Right renal pelvis (tissue), 4 donors: Measurements from ENCODE around the gene SCRG1. TPM values are rescaled to one million over a fixed set of nuclear protein-coding genes. Genes with fewer than 3 reads are reported as not detected.

ENCODE experiments used
- DNase-seq, 4 donors: peaks; one replicate each; pipeline ENCODE4 v3.0.0-alpha.2; 2013; ENCODE audit warnings: low read depth in 4 of 4, low spot score in 3 of 4, missing footprints in 1 of 4
- polyA plus RNA-seq, 4 donors: library from polyadenylated mRNA; unstranded; fragments of 120-200 nt; gene quantifications; one replicate each; pipeline ENCODE4 v1.2.1, GENCODE V29; 2013; ENCODE audit not compliant: insufficient read length in 4 of 4

The SCRG1 gene
- polyA plus RNA-seq, 4 donors: 0.31 to 0.54 (median 0.39) TPM

DNA sequence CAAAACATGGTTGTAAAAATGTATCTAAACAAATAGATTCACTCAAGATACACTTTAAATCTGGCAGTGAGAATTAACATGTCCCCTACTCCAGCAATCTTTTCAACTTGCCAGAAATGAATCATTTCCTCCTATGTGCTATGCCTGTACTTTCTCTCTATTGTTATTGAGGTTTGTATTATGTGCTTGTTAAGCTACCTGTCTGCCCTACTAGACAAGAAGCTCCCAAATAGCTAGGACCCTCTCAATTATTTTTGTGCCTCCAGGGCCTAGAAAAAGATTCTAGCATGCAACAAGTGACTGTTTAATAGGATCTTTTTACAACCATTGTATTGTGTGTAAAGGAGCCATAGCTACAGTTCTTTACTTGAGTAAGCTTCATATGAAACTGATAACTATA is 31.6 kb downstream of the SCRG1 start:
- no peak for DNase-seq

DNA sequence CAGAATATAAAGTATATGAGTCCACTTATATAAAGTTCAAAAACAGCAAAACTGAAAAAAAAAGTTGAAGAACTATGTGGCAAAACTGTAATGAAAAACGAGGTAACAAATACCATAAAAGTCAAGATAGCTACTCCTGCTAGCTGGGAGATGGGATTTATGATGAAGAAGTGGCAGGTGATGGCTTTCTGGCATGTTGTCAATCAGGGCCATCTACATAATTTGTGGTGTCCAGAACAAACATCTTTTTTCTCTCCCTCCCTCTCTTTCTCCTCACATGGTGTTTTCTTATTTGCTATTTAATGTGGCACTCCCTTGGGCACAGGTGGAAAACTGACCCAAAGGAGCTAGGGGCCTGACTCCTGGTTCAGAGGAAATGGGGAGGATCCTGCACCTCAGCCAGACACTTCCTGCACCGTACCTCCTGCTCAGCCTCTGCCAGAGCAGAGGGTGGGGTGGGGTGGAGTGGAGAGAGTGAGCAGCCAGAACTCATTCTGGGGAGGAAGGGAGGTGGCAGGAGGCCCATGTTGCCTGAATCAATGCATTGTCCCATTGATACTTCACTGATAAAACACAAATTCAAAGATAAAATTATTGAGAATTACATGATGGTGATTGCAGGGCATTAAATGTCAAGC is 33.4 kb downstream of the SCRG1 start:
- no peak for DNase-seq

DNA sequence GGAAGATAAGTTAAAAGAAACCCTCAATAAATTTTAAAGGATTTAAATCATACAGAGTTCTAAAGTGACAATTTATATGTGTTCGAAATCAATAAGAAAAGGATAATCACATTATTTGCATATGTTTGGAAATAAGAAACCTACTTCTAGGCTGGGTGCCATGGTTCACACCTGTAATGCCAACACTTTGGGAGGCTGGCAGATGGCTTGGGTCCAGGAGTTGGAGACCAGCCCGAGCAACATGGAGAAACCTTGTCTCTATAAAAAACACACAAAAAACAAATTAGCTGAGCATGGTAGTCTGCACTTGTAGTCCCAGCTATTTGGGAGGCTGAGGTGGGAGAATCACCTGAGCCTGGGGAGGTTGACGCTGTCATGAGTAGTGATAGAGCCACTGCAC is 36.2 kb downstream of the SCRG1 start:
- DNase-seq: no peak

DNA sequence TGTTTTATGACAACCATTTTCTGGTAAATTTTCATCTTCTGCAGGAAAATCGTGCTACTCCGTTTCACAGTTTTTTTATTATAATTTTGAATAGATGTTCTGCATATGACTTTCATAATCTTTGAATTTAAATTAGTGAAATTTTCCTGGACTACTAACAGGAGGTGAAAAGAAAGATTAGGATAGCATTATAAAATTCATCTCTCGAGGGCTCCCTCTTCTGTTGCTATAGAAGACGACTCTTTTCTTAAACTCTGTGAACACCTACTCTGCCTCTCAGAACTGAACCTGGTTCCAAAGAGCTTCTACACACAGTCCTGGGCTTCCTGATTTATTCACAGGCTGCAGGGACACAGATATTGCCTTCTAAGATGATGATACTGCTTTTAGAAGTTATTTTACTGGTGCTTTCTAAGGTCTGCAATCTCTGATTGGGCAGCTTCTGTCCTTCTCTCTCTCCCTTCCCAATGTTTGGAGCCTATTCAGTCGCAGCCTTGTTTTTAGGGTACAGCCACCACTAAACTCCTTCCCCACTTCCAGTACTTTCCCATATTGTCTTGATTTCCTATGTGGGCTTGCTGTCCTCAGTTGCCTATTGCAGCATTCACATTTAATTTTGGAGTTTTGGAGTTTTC is 38.2 kb downstream of the SCRG1 start:
- DNase-seq: no peak

DNA sequence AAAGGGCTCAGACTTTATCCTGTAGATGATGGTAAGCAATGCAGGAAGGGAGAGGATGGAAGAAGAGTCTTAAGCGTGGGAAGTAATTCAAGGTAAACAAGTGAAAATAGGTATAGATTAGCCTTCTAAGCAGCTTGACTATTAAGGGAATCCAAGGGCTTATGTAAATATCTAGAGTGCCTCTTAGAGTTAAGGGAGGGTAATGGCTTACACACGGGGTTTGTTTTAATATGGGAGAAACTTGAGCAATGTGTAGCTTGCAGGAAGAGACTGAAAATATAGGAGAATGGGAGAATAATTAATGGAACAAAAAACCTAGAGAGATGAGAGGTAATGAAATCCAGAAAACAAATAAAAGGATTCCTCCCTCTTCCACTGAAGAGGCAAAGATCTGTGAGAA is 41.0 kb downstream of the SCRG1 start:
- DNase-seq: no peak

DNA sequence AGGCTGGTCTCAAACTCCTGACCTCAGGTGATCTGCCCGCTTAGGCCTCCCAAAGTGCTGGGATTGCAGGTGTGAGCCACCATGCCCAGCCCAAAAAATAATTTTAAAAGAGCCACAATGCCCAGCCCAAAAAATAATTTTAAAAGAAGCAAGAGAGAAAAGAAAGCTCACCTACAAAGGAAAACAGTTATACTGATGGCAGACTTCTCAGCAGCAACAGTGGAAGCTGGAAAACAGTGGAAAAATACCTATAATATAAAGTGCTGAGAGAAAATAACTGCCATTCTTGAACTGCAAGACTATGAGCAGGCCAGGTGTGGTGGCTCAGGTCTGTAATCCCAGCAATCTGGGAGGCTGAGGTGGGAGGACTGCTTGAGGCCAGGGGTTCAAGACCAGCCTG is 51.4 kb downstream of the SCRG1 start:
- no peak for DNase-seq

DNA sequence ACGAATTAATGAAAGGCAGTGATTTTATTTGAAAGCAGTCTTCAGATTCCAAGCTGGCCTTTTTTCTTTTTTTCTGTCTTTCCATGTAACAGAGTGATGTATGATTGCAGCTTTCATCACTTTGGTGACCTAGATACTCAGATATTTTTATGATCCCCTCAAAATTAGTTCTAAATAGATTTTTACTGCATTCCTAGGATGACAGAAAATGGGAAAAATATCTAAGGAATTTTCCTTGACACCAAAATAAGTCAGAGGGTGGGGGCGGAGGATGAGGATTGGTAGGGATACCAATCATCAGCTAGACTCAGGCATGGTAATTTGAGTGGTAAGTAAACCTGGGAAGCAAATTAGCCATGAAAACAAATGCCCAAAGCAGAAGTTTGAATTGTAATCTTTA is 52.8 kb downstream of the SCRG1 start:
- DNase-seq: no peak

DNA sequence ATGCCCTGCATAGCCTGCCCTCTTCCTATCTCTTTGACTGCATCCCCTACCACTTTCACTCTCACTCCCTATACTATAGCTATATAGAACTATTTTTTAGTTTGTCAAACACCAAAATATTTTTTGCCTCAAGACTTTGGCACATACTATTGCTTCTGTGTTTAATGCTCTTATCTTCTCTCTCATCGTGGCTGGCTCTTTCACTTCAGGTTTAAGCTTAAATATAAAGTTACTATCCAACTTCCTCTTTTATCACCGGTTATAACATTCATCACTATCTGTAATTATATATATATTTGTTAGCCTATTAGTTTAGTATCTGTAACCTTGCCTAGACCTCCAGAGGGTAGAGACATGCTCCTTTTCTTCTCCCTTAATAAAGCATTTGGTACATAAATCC is 53.3 kb downstream of the SCRG1 start:
- no peak for DNase-seq

DNA sequence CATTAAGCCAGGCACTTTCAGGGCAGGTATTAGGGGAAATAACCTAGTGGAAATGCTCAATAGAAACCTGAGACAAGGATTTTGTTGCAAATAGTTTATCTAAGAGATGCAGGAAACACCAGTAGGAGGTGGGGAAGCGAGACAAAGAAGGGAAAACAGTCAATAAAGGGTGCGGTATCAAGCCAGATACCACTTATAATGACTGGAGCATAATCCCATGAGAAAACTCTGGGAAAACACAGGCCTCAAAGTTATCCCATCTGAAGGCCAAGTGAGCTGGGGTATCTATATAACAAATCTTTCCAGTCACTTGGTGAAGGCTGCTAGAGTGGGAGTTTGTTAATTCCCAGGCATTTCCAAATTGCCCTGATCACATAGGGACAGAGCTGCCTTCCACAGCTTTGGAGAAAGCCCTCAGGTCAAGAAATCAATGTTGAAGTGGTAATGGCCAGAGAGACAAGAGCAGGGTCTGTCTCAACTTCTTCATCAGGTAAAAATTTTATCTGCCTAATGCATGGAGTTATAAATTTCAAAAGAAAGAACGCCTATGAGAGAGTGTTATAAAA is 55.0 kb downstream of the SCRG1 start:
- no peak for DNase-seq

DNA sequence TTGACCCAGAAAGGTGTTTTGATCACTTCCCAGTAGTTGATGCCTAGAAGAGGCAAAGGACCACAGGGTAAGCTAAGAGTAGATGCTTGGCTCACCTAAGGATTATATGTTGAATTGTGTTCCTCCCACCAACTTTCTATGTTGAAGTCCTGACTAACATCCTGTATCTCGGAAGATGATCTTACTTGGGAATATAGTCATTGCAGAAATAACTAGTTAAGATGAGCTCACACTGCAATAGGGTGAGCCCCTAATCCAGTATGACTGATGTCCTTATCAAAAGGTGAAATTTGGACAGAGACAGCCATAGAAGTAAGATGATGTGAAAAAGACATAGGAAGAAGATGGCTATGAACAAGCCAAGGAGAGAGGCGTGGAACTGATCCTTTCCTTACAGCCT is 61.5 kb downstream of the SCRG1 start:
- no peak for DNase-seq

DNA sequence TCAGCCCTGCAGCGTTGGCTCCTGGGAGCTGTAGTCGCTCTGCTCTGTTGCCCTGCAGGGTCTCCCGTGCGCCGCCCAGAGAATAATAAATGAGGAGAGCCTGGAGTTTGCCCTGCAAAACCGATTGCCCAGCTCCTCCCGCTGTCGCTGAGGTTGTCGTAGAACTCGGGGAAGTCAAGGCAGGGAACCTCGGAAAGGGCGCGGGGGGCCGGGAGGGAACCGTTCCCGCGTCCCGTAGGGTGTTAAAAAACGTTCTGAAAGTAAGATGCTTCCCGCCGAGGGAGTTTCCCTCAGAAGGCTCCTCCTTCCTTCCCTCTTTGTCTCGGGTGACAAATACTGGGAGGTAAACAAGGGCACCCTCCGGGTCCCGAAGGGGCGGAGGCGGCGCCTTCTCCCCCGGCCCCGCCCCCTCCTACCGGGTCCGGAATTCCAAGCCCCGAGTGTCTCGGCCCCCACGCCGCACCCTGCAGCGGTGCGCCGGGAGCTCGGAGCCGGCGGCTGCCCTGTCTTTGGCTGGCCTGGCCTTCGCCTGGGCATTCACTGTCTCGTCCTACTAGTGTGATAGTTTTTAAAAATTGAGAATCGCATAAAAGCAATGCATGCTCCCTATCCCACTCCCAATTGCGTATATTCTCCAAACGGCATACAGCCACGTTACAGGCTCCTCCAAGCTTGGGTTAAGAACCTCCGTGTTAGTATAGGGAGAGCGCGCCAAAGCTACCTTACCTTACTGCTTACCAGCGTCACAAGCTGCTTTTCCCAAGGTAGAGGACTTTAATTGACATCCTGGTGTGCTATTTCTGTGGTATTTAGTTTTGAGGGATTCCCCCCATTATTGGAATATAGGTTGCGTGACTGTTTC is 63.8 kb downstream of the SCRG1 start:
- DNase-seq: peak; percentile 66 to 80 (median 72)

Other genes starting within 250 kb of the SCRG1 start
- gene GALNT7, start 230.3 kb downstream of the SCRG1 start, polyA plus RNA-seq: 10 to 100 TPM; 35.8 to 40.7 (median 37.2) TPM
- 100 to 1,000 TPM; 324 to 394 (median 369) TPM for gene HMGB2, start 64.8 kb downstream of the SCRG1 start, polyA plus RNA-seq
- gene SAP30, start 28.2 kb downstream of the SCRG1 start, polyA plus RNA-seq: 10 to 100 TPM; 11.2 to 14.6 (median 13.4) TPM
- 1 to 10 TPM in 1 of 4 donors, not detected in 3; 1.2 TPM for gene HAND2, start 131.1 kb upstream of the SCRG1 start, polyA plus RNA-seq